ENCODE data around the gene NSD1. TPM values are rescaled to one million over a fixed set of nuclear protein-coding genes. Genes with fewer than 3 reads are reported as not detected.

The NSD1 gene
- total RNA-seq, 1 experiment from 2014 or later = 58.8 TPM

DNA sequence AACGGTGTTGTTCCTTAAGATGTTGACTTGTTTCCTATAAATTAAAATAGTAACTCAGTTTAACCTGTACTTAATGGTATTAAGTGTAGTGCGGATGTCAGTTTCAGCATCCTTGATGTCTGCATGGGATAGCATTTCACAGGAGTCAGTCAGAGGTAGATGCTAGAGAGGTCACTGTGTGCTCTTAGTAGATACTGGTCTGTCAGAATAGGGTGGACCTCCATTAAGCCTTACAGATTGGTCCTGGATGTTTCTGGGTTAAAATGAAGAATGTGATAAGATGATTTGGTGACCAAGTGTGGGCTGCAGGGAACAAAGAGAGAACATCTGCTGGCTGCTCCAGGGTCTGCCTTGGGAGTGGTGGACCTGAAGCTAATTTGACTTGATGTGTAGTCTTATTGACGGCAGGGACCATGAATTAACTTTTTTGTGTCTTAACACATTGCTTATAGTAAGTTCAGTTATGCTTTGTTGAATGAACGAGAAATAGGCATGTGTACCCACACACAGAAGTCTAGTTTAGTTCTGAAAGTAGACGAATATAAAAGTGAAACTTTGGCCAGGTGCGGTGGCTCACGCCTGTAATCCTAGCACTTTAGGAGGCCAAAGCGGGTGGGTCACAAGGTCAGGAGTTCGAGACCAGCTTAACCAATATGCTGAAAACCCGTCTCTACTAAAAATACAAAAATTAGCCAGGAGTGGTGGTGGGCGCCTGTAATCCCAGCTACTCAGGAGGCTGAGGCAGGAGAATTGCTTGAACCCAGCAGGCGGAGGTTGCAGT is 157.4 kb downstream of the NSD1 start:
- ChIA-PET RAD21 (ENCODE audit: low non-redundant PET in 1 of 2, low total read pairs in 2 of 2, uncharacterized antibody in 2 of 2, unreplicated experiment in 2 of 2) (no interaction called here), POLR2A (no interaction called here), CTCF (interaction anchor here (1.3 kb wide), 1 partner anchor 179 kb away, joined by 3 read pairs; no protein-coding TSS in a partner anchor)
- Histone ChIP-seq H3K4me3 (replicated peaks in 1 of 2; ENCODE audit: low read depth in 1 of 2, low read length in 2 of 2) (no peak overlapping the region), H3K79me2 (ENCODE audit: insufficient read depth, low read length) (no peaks in the 10 kb centered on the region), H3K27ac (ENCODE audit: low read depth, low read length) (no peak overlapping the region), H3K9me2 (ENCODE audit: insufficient read depth) (no peaks in the 10 kb centered on the region), H2AFZ (ENCODE audit: low read depth, low read length, poor library complexity, severe bottlenecking) (no peak overlapping the region), H3K36me3 (ENCODE audit: control insufficient read depth in 1 of 2, insufficient read depth in 2 of 2, low read length in 2 of 2) (peaks cover 33 to 45% of the 10 kb centered on the region in 2 experiments; a peak in 3 of 4 replicates), H3K4me1 (ENCODE audit: control insufficient read depth in 1 of 2, insufficient read depth in 2 of 2, low read length in 2 of 2) (no peaks in the 10 kb centered on the region), H4K20me1 (ENCODE audit: insufficient read depth) (no peaks in the 10 kb centered on the region), H3K4me2 (ENCODE audit: low read length) (no peak overlapping the region), H3K9me3 (ENCODE audit: control insufficient read depth in 1 of 2, insufficient read depth in 1 of 2, low read depth in 1 of 2, low read length in 2 of 2) (no peaks in the 10 kb centered on the region), H3K27me3 (ENCODE audit: insufficient read depth, low read length) (no peaks in the 10 kb centered on the region), H3K9ac (ENCODE audit: low read length) (no peak overlapping the region)
- no peak for ATAC-seq
- no TSS peak for BruUV-seq (replicated peaks)
- TF ChIP-seq TCF7L2 (IDR thresholded peaks at IDR 0.05; ENCODE audit: borderline replicate concordance, extremely low read depth, insufficient read depth, insufficient read length) (no peak), SP1 (IDR thresholded peaks at IDR 0.05; ENCODE audit: low read depth) (no peak)
- intact Hi-C loops (cut with micrococcal nuclease) = no loop called here
- no peak for DNase-seq (ENCODE audit: low read depth, low spot score)

- no peak overlapping the region for H2AFZ ChIP-seq (ENCODE audit: low read depth, low read length, poor library complexity, severe bottlenecking)
- no peaks in the 10 kb centered on the region for H3K9me2 ChIP-seq (ENCODE audit: insufficient read depth)
- no peaks in the 10 kb centered on the region for H3K4me1 ChIP-seq (ENCODE audit: control insufficient read depth in 1 of 2, insufficient read depth in 2 of 2, low read length in 2 of 2)
- intact Hi-C loops (cut with micrococcal nuclease) = no loop called here
- no peaks in the 10 kb centered on the region for H3K27me3 ChIP-seq (ENCODE audit: insufficient read depth, low read length)
- ChIA-PET CTCF (no interaction called here), POLR2A (no interaction called here), RAD21 (ENCODE audit: low non-redundant PET in 1 of 2, low total read pairs in 2 of 2, uncharacterized antibody in 2 of 2, unreplicated experiment in 2 of 2) (no interaction called here)
- no peak overlapping the region for H3K4me3 ChIP-seq (replicated peaks in 1 of 2; ENCODE audit: low read depth in 1 of 2, low read length in 2 of 2)
- DNase-seq (ENCODE audit: low read depth, low spot score) (no peak), ATAC-seq (no peak)
- no peaks in the 10 kb centered on the region for H3K9me3 ChIP-seq (ENCODE audit: control insufficient read depth in 1 of 2, insufficient read depth in 1 of 2, low read depth in 1 of 2, low read length in 2 of 2)
- H3K4me2 ChIP-seq (ENCODE audit: low read length) = no peak overlapping the region
- no peak overlapping the region for H3K27ac ChIP-seq (ENCODE audit: low read depth, low read length)
- TF ChIP-seq CTCF (IDR thresholded peaks at IDR 0.05 in 2 of 3, conservative IDR thresholded peaks at IDR 0.05 in 1 of 3; ENCODE audit: borderline replicate concordance in 1 of 3, insufficient read depth in 1 of 3, low read depth in 2 of 3, low read length in 2 of 3) (no peak), POLR2AphosphoS5 (IDR thresholded peaks at IDR 0.05; ENCODE audit: low read depth, low read length) (no peak), CEBPB (IDR thresholded peaks at IDR 0.05; ENCODE audit: low read depth) (no peak), TCF7L2 (IDR thresholded peaks at IDR 0.05; ENCODE audit: borderline replicate concordance, extremely low read depth, insufficient read depth, insufficient read length) (no peak), ZNF274 (IDR thresholded peaks at IDR 0.05; ENCODE audit: low read depth, low read length) (no peak)
- TF ChIP-seq, protein P1, sequence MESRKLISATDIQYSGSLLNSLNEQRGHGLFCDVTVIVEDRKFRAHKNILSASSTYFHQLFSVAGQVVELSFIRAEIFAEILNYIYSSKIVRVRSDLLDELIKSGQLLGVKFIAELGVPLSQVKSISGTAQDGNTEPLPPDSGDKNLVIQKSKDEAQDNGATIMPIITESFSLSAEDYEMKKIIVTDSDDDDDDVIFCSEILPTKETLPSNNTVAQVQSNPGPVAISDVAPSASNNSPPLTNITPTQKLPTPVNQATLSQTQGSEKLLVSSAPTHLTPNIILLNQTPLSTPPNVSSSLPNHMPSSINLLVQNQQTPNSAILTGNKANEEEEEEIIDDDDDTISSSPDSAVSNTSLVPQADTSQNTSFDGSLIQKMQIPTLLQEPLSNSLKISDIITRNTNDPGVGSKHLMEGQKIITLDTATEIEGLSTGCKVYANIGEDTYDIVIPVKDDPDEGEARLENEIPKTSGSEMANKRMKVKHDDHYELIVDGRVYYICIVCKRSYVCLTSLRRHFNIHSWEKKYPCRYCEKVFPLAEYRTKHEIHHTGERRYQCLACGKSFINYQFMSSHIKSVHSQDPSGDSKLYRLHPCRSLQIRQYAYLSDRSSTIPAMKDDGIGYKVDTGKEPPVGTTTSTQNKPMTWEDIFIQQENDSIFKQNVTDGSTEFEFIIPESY (IDR thresholded peaks at IDR 0.05; ENCODE audit: extremely low read depth, insufficient replicate concordance, low read length) = no peak
- H4K20me1 ChIP-seq (ENCODE audit: insufficient read depth) = no peaks in the 10 kb centered on the region
- BruUV-seq (replicated peaks) = no TSS peak
- peaks cover 31 to 46% of the 10 kb centered on the region in 2 experiments; a peak in 3 of 4 replicates for H3K36me3 ChIP-seq (ENCODE audit: control insufficient read depth in 1 of 2, insufficient read depth in 2 of 2, low read length in 2 of 2)
- no peak overlapping the region for H3K9ac ChIP-seq (ENCODE audit: low read length)
- H3K79me2 ChIP-seq (ENCODE audit: insufficient read depth, low read length) = no peaks in the 10 kb centered on the region
Observed at GRCh38 chr5:177291735-177292134, 158.2 kb downstream of the NSD1 start.

Data from HCT116 (cell line).